Spinal cord (tissue), 10 donors: Measurements from ENCODE around the gene PRSS33. TPM values are rescaled to one million over a fixed set of nuclear protein-coding genes. Genes with fewer than 3 reads are reported as not detected.

ENCODE experiments used
- DNase-seq, 6 donors: peaks; one replicate each; pipeline versions ENCODE4 v3.0.0 to v3.0.0-alpha.2; 2013 to 2015; ENCODE audit warnings: low spot score in 6 of 6, low read depth in 4 of 6
- H3K27ac ChIP-seq: one replicate; pipeline ENCODE4 v1.5.1; 2013; ENCODE audit warnings: low read depth, low read length, control low read depth
- H3K27me3 ChIP-seq: one replicate; pipeline ENCODE4 v1.6.1; 2013; ENCODE audit warnings: low read length; ENCODE audit not compliant: control insufficient read depth, insufficient read depth
- H3K36me3 ChIP-seq: one replicate; pipeline ENCODE4 v1.6.1; 2013; ENCODE audit warnings: low read length; ENCODE audit not compliant: control insufficient read depth, insufficient read depth
- H3K4me1 ChIP-seq: one replicate; pipeline ENCODE4 v1.6.1; 2013; ENCODE audit warnings: low read length; ENCODE audit not compliant: control insufficient read depth, insufficient read depth
- H3K4me3 ChIP-seq: one replicate; pipeline ENCODE4 v1.5.1; 2013; ENCODE audit warnings: low read depth, low read length, control low read depth
- H3K9me3 ChIP-seq: one replicate; pipeline ENCODE4 v1.6.1; 2013; ENCODE audit warnings: low read length; ENCODE audit not compliant: control insufficient read depth, insufficient read depth
- WGBS: methylation state at CpG from one replicate; pipeline ENCODE4 v1.1.5; 2013; ENCODE audit warnings: missing lambda C conversion rate; ENCODE audit not compliant: insufficient coverage; 5-methylcytosine and 5-hydroxymethylcytosine counted together
- polyA plus RNA-seq, 2 donors: library from polyadenylated mRNA; unstranded; fragments of 120-200 nt; gene quantifications; one replicate each; pipeline ENCODE4 v1.2.1, GENCODE V29; 2013; ENCODE audit not compliant: insufficient read length in 2 of 2
- total RNA-seq, 2 donors: library from RNA; depleted of rRNA in 1 of 2; stranded (reverse); fragments of 120-200 nt in 1 of 2; fragments of >200 nt in 1 of 2; gene quantifications; one replicate each; pipeline versions ENCODE4 v1.2.3 to v1.2.4, GENCODE V29; 2013 to 2014
- donor health status: healthy.

Gene PRSS33
- total and polyA plus RNA-seq, 4 donors, result 0.17 to 0.24 (median 0.21) TPM; not detected in 1

GRCh38 chr16:2815299-2815771 lies 28.0 kb upstream of the PRSS33 start:
- Histone ChIP-seq H3K36me3 (no peaks in the 10 kb centered on the region), H3K4me1 (no peaks in the 10 kb centered on the region), H3K27ac (no peak overlapping the region), H3K9me3 (no peaks in the 10 kb centered on the region), H3K4me3 (no peak overlapping the region), H3K27me3 (peaks cover 11% of the 10 kb centered on the region)
- DNase-seq, result no peak
- WGBS, result 77% methylated on average over 10 of the region's 10 CpGs

- H3K27ac ChIP-seq, result no peak overlapping the region
- H3K4me3 ChIP-seq, result no peak overlapping the region
- 81% methylated on average over 16 of the region's 20 CpGs for WGBS
- H3K36me3 ChIP-seq, result no peaks in the 10 kb centered on the region
- DNase-seq, result no peak
- no peaks in the 10 kb centered on the region for H3K4me1 ChIP-seq
- no peaks in the 10 kb centered on the region for H3K9me3 ChIP-seq
- peaks cover 12% of the 10 kb centered on the region for H3K27me3 ChIP-seq
Observed at GRCh38 chr16:2814551-2815298, 27.4 kb upstream of the PRSS33 start.

- Histone ChIP-seq H3K27ac (no peak overlapping the region), H3K9me3 (no peaks in the 10 kb centered on the region), H3K4me3 (no peak overlapping the region), H3K27me3 (peaks cover 12% of the 10 kb centered on the region), H3K4me1 (no peaks in the 10 kb centered on the region), H3K36me3 (no peaks in the 10 kb centered on the region)
- no peak for DNase-seq
- WGBS, result 75% methylated on average over 7 of the region's 7 CpGs
Observed at GRCh38 chr16:2813771-2814221, 26.4 kb upstream of the PRSS33 start.

DNA sequence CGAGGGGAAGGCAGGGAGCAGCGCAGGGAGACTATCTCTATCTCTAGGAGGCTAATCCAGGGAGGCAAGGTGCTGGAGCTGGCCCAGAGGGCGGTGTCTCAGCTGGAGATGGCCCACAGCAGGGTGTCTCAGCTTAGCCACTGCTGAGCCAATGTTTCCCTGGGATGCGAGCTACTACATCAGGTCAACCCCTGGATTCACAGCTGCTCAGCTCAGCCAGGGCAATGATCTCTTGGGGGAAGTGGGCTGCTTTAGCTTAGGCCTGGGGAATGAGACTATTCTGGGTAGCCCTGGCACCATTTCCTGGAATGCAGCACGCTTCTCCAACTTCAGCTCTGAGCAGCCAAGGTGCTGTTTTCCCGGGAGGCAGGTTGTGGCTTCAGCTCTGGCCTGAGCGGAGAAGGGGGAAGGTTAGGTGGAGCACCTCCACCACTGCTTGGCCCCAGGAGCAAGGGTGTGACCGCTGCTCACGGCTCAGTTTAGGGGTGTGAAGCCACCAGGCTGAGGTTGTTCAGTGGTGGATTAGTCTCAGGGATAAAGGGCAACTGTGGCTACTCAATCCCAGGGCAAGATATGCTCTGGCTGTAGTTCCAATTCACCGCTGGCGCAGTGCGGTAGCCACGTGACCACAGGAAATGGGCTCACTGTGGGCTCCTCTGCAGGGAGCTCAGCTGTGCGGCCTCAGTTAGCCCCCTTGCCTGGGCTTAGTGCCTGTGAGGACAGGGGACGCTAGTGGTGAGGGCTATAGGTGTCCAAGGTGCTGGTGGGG lies 24.5 kb upstream of the PRSS33 start:
- Histone ChIP-seq H3K9me3 (no peaks in the 10 kb centered on the region), H3K27me3 (peaks cover 12% of the 10 kb centered on the region), H3K4me3 (no peak overlapping the region), H3K27ac (no peak overlapping the region), H3K36me3 (no peaks in the 10 kb centered on the region), H3K4me1 (no peaks in the 10 kb centered on the region)
- no peak for DNase-seq
- WGBS, result 74% methylated on average over 15 of the region's 15 CpGs

GRCh38 chr16:2810651-2811050 lies 23.3 kb upstream of the PRSS33 start:
- Histone ChIP-seq H3K36me3 (no peaks in the 10 kb centered on the region), H3K4me3 (no peak overlapping the region), H3K9me3 (no peaks in the 10 kb centered on the region), H3K4me1 (no peaks in the 10 kb centered on the region), H3K27me3 (peaks cover 14% of the 10 kb centered on the region), H3K27ac (no peak overlapping the region)
- DNase-seq, result no peak
- WGBS, result 75% methylated on average over 6 of the region's 6 CpGs

DNA sequence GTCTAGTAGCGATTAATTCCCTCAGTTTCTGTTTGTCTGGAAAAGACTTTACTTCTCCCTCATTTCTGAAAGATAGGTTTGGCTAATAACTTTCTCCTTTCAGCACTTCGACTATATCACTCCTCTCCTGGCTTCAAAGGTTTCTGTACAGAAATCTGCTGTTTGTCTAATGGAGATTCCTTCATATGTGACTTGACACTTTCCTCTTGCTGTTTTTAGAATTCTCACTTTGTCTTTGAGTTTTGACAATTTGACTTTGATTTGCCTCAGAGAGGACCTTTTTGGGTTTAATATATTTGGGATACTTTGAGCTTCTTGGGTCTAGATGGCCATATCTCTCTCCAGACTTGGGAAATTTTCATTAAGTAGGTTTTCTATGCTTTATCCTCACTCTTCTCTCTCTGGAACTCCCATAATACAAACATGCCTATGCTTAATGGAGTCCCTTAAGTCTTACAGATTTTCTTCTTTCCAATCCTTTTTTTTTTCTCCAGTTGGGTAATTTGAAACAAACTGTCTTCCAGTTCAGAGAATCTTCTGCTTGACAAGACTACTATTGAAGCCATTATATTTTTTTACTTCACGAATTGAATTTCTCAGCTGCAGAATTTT lies 21.9 kb upstream of the PRSS33 start:
- H3K9me3 ChIP-seq, result peaks cover under 1% of the 10 kb centered on the region
- H3K4me3 ChIP-seq, result no peak overlapping the region
- WGBS, result no CpG with 5 or more reads among the region's 3 CpGs
- no peaks in the 10 kb centered on the region for H3K36me3 ChIP-seq
- no peak for DNase-seq
- H3K27ac ChIP-seq, result no peak overlapping the region
- H3K27me3 ChIP-seq, result peaks cover 15% of the 10 kb centered on the region
- no peaks in the 10 kb centered on the region for H3K4me1 ChIP-seq

DNA sequence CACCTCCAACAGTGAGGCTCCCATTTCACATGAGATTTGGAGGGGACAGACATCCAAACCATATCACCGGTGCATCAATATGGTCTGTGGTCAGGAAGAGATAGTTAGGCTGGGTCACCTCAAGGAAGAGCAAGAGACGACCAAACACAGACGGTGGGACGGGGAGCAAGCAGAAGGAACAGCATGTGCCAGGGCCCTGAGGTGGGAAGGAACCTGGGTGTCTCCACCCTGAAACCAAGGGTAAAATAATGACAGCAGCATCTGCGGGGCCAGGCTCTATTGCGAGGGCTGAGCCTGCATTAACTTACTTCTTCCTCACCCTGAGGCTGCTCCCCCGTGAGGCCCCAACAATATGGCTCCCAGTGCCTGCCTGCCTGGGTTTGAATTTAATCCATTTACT lies 20.8 kb upstream of the PRSS33 start:
- no peaks in the 10 kb centered on the region for H3K4me1 ChIP-seq
- DNase-seq, result no peak
- no peak overlapping the region for H3K27ac ChIP-seq
- peaks cover 6% of the 10 kb centered on the region for H3K9me3 ChIP-seq
- 94% methylated on average over 5 of the region's 7 CpGs for WGBS
- H3K36me3 ChIP-seq, result no peaks in the 10 kb centered on the region
- H3K27me3 ChIP-seq, result peaks cover 15% of the 10 kb centered on the region
- H3K4me3 ChIP-seq, result no peak overlapping the region

GRCh38 chr16:2806286-2806685 lies 18.9 kb upstream of the PRSS33 start:
- 74% methylated on average over 3 of the region's 5 CpGs for WGBS
- no peak for DNase-seq
- peaks cover 6% of the 10 kb centered on the region for H3K9me3 ChIP-seq
- no peak overlapping the region for H3K4me3 ChIP-seq
- peaks cover 7% of the 10 kb centered on the region for H3K27me3 ChIP-seq
- no peaks in the 10 kb centered on the region for H3K4me1 ChIP-seq
- H3K27ac ChIP-seq, result no peak overlapping the region
- H3K36me3 ChIP-seq, result no peaks in the 10 kb centered on the region

DNA sequence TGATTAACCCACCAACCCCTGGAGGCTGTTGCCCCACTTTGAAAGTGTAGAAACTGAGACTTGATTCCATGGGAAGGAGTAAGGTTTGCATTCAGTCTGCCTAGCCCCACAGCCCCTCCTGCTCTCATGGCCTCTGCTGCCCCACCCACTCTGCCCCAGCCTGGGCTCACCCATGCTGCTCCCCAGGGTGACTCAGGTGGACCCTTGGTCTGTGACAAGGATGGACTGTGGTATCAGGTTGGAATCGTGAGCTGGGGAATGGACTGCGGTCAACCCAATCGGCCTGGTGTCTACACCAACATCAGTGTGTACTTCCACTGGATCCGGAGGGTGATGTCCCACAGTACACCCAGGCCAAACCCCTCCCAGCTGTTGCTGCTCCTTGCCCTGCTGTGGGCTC lies 17.4 kb upstream of the PRSS33 start:
- Histone ChIP-seq H3K27ac (no peak overlapping the region), H3K27me3 (peaks cover 4% of the 10 kb centered on the region), H3K4me1 (no peaks in the 10 kb centered on the region), H3K4me3 (no peak overlapping the region), H3K36me3 (no peaks in the 10 kb centered on the region), H3K9me3 (peaks cover 6% of the 10 kb centered on the region)
- no peak for DNase-seq
- 94% methylated on average over 4 of the region's 4 CpGs for WGBS
